ENCODE data around the gene DNAJC18. TPM values are rescaled to one million over a fixed set of nuclear protein-coding genes. Genes with fewer than 3 reads are reported as not detected.

DNAJC18 gene
- polyA plus RNA-seq, 1 experiment = 17.7 TPM

- H3K4me3 ChIP-seq (ENCODE audit: low read depth, low read length) = no peak overlapping the region
- POLR2A ChIA-PET = no interaction called here
- DNase-seq (ENCODE audit: low read depth, low spot score) = no peak
- CTCF ChIA-PET = no interaction called here
- no peak overlapping the region for H3K27ac ChIP-seq (ENCODE audit: low read depth, low read length)
- H3K9me3 ChIP-seq (ENCODE audit: control insufficient read depth, insufficient read depth, low read length) = no peaks in the 10 kb centered on the region; the same call in 1 of the 2 replicates
- no peaks in the 10 kb centered on the region for H3K27me3 ChIP-seq (ENCODE audit: control insufficient read depth, insufficient read depth, low read length)
- no peak for TF ChIP-seq CTCF (IDR thresholded peaks at IDR 0.05; ENCODE audit: low read depth, low read length)
Measured at GRCh38 chr5:139459451-139459934, 20.2 kb upstream of the DNAJC18 start.

- Histone ChIP-seq H3K9me3 (ENCODE audit: control insufficient read depth, insufficient read depth, low read length) (no peaks in the 10 kb centered on the region; the same call in 1 of the 2 replicates), H3K27ac (ENCODE audit: low read depth, low read length) (no peak overlapping the region), H3K4me3 (ENCODE audit: low read depth, low read length) (no peak overlapping the region), H3K27me3 (ENCODE audit: control insufficient read depth, insufficient read depth, low read length) (no peaks in the 10 kb centered on the region)
- TF ChIP-seq CTCF (IDR thresholded peaks at IDR 0.05; ENCODE audit: low read depth, low read length) = no peak
- POLR2A ChIA-PET = no interaction called here
- CTCF ChIA-PET = interaction anchor here (0.7 kb wide), 1 partner anchor 14 kb away, joined by 5 read pairs; no protein-coding TSS in a partner anchor
- no peak for DNase-seq (ENCODE audit: low read depth, low spot score)
Measured at GRCh38 chr5:139458580-139459407, 19.5 kb upstream of the DNAJC18 start.

- POLR2A ChIA-PET = interaction anchor here (0.6 kb wide), 1 partner anchor 92 kb away, joined by 9 read pairs; no protein-coding TSS in a partner anchor
- Histone ChIP-seq H3K4me3 (ENCODE audit: low read depth, low read length) (no peak overlapping the region), H3K27ac (ENCODE audit: low read depth, low read length) (no peak overlapping the region), H3K27me3 (ENCODE audit: control insufficient read depth, insufficient read depth, low read length) (no peaks in the 10 kb centered on the region), H3K9me3 (ENCODE audit: control insufficient read depth, insufficient read depth, low read length) (no peaks in the 10 kb centered on the region; the same call in 1 of the 2 replicates)
- CTCF ChIA-PET = interaction anchor here (0.5 to 0.7 kb wide), 2 partner anchors 13 to 115 kb away, joined by 5 to 6 read pairs; no protein-coding TSS in a partner anchor
- DNase-seq (ENCODE audit: low read depth, low spot score) = no peak
- no peak for TF ChIP-seq CTCF (IDR thresholded peaks at IDR 0.05; ENCODE audit: low read depth, low read length)
Measured at GRCh38 chr5:139457653-139458306, 18.5 kb upstream of the DNAJC18 start.

- no peak overlapping the region for H3K4me3 ChIP-seq (ENCODE audit: low read depth, low read length)
- H3K27ac ChIP-seq (ENCODE audit: low read depth, low read length) = no peak overlapping the region
- no peak for DNase-seq (ENCODE audit: low read depth, low spot score)
- ChIA-PET POLR2A (interaction anchor here (0.6 kb wide), 1 partner anchor 45 kb away, joined by 4 read pairs; no protein-coding TSS in a partner anchor), CTCF (interaction anchor here (0.5 kb wide), 1 partner anchor 115 kb away, joined by 6 read pairs; no protein-coding TSS in a partner anchor)
- H3K27me3 ChIP-seq (ENCODE audit: control insufficient read depth, insufficient read depth, low read length) = no peaks in the 10 kb centered on the region
- no peaks in the 10 kb centered on the region; the same call in 1 of the 2 replicates for H3K9me3 ChIP-seq (ENCODE audit: control insufficient read depth, insufficient read depth, low read length)
- no peak for TF ChIP-seq CTCF (IDR thresholded peaks at IDR 0.05; ENCODE audit: low read depth, low read length)
Measured at GRCh38 chr5:139457241-139457640, 17.9 kb upstream of the DNAJC18 start.
